Measurements from ENCODE around the gene ACSL5.

GRCh38 chr10:112365451-112365850 is 8.5 kb upstream of the ACSL5 start:
- TF ChIP-seq, protein P1, sequence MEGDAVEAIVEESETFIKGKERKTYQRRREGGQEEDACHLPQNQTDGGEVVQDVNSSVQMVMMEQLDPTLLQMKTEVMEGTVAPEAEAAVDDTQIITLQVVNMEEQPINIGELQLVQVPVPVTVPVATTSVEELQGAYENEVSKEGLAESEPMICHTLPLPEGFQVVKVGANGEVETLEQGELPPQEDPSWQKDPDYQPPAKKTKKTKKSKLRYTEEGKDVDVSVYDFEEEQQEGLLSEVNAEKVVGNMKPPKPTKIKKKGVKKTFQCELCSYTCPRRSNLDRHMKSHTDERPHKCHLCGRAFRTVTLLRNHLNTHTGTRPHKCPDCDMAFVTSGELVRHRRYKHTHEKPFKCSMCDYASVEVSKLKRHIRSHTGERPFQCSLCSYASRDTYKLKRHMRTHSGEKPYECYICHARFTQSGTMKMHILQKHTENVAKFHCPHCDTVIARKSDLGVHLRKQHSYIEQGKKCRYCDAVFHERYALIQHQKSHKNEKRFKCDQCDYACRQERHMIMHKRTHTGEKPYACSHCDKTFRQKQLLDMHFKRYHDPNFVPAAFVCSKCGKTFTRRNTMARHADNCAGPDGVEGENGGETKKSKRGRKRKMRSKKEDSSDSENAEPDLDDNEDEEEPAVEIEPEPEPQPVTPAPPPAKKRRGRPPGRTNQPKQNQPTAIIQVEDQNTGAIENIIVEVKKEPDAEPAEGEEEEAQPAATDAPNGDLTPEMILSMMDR (conservative IDR thresholded peaks at IDR 0.05; ENCODE audit: low read length) = no peak
- no peak for TF ChIP-seq EZH2phosphoT487 (IDR thresholded peaks at IDR 0.05; ENCODE audit: borderline replicate concordance, low read depth, low read length)

All from OCI-LY7 (cell line).